Thyroid gland (tissue), 4 donors: ENCODE measurements around the gene RAP2C. TPM values are rescaled to one million over a fixed set of nuclear protein-coding genes. Genes with fewer than 3 reads are reported as not detected.
"Not testable (repeated sequence)": the region's sequence is repeated elsewhere in the genome, so short reads cannot be mapped to it uniquely, and the experiment has no call there.

Experiments
- DNase-seq, 2 donors: peaks; one replicate each; pipeline ENCODE4 v3.0.0-alpha.2; 2019
- H3K27ac ChIP-seq, 3 donors: fragments of 200-600 bp; sonication (generic); 1 replicate in 2 of 3; 2 replicates in 1 of 3; pipeline ENCODE4 v1.5.1; 2016 to 2019; ENCODE audit warnings: mild to moderate bottlenecking in 1 of 3, moderate library complexity in 1 of 3
- H3K27me3 ChIP-seq: fragments of 200-600 bp; sonication (generic); one replicate; pipeline ENCODE4 v1.5.1; 2019
- H3K36me3 ChIP-seq, 2 donors: fragments of 200-600 bp; sonication (generic); one replicate each; pipeline ENCODE4 v1.5.1; 2016 to 2019
- H3K4me1 ChIP-seq, 2 donors: fragments of 200-600 bp; sonication (generic); one replicate each; pipeline ENCODE4 v1.5.1; 2017 to 2019
- H3K4me3 ChIP-seq, 3 donors: fragments of 200-600 bp; sonication (generic); replicated peaks in 1 of 3; 1 replicate in 2 of 3; 2 replicates in 1 of 3; pipeline ENCODE4 v1.5.1; 2016; ENCODE audit warnings: mild to moderate bottlenecking in 1 of 3
- H3K9me3 ChIP-seq: fragments of 200-600 bp; sonication (generic); one replicate; pipeline ENCODE4 v1.5.1; 2017
- CTCF ChIP-seq, 6 experiments: fragments of 200-600 bp in 3 of 6; fragments of 450-650 bp in 3 of 6; sonication (generic) in 3 of 6; IDR thresholded peaks; one replicate each; pipeline ENCODE4 v1.5.1; 2016 to 2019; ENCODE audit warnings: antibody characterized with exemption in 6 of 6, mild to moderate bottlenecking in 2 of 6, inconsistent platforms in 1 of 6, moderate library complexity in 1 of 6
- POLR2A ChIP-seq, 2 donors: fragments of 450-650 bp; IDR thresholded peaks; one replicate each; pipeline ENCODE4 v1.6.1; 2017; ENCODE audit warnings: antibody characterized with exemption in 2 of 2, mild to moderate bottlenecking in 2 of 2, moderate library complexity in 1 of 2
- WGBS, 2 donors: methylation state at CpG; one replicate each; pipeline ENCODE4 v1.1.5; 2017; 5-methylcytosine and 5-hydroxymethylcytosine counted together
- intact Hi-C: fragments of 100-400 bp; cut with DNase I; formaldehyde crosslinking; loops from one replicate; pipeline ENCODE4 v1.15.1; 2023
- total RNA-seq, 4 donors: library from RNA; depleted of rRNA; stranded (reverse); fragments of >200 nt; gene quantifications; one replicate each; pipeline ENCODE4 v1.2.3, GENCODE V29; 2016

Gene RAP2C
- total RNA-seq, 4 donors from 2014 or later: 13.3 to 16.7 (median 14.6) TPM

GRCh38 chrX:132165651-132166050 is 53.6 kb downstream of the RAP2C start:
- no peaks in the 10 kb centered on the region for H3K4me1 ChIP-seq
- intact Hi-C loops: no loop called here
- H3K4me3 ChIP-seq: no peak overlapping the region
- H3K27me3 ChIP-seq: no peaks in the 10 kb centered on the region
- no peak for DNase-seq
- no peaks in the 10 kb centered on the region for H3K36me3 ChIP-seq
- H3K27ac ChIP-seq: no peak overlapping the region
- no peak for TF ChIP-seq CTCF (IDR thresholded peaks at IDR 0.05)
- TF ChIP-seq POLR2A (IDR thresholded peaks at IDR 0.05): no peak
- H3K9me3 ChIP-seq: no peaks in the 10 kb centered on the region

- TF ChIP-seq CTCF (IDR thresholded peaks at IDR 0.05) (no peak), POLR2A (IDR thresholded peaks at IDR 0.05) (no peak)
- no peak for DNase-seq
- Histone ChIP-seq H3K4me3 (no peak overlapping the region), H3K4me1 (no peaks in the 10 kb centered on the region), H3K9me3 (no peaks in the 10 kb centered on the region), H3K27me3 (no peaks in the 10 kb centered on the region), H3K36me3 (no peaks in the 10 kb centered on the region), H3K27ac (no peak overlapping the region)
- intact Hi-C loops: no loop called here
These were observed 54.2 kb downstream of the RAP2C start for GRCh38 chrX:132165005-132165404.

- WGBS, 2 donors: 86 to 93% methylated on average over 1 to 2 of the region's 3 CpGs
- H3K9me3 ChIP-seq, H3K4me1 ChIP-seq, H3K27ac ChIP-seq, H3K36me3 ChIP-seq, DNase-seq, intact Hi-C loops, H3K4me3 ChIP-seq, H3K27me3 ChIP-seq: not testable (repeated sequence)
These were observed 56.2 kb downstream of the RAP2C start for GRCh38 chrX:132163094-132163493.

- Histone ChIP-seq H3K4me1 (no peaks in the 10 kb centered on the region), H3K4me3 (no peak overlapping the region), H3K27me3 (no peaks in the 10 kb centered on the region), H3K9me3 (no peaks in the 10 kb centered on the region), H3K27ac (no peak overlapping the region), H3K36me3 (no peaks in the 10 kb centered on the region)
- intact Hi-C loops: no loop called here
- no peak for TF ChIP-seq CTCF (IDR thresholded peaks at IDR 0.05)
- no peak for TF ChIP-seq POLR2A (IDR thresholded peaks at IDR 0.05)
- 84 to 88% methylated on average over 4 of the region's 4 CpGs for WGBS, 2 donors
- no peak for DNase-seq
These were observed 66.1 kb downstream of the RAP2C start for GRCh38 chrX:132153166-132153565.

Other genes with a start within 250 kb of the RAP2C start
- gene STK26, start 196.1 kb downstream of the RAP2C start, total RNA-seq: 1 to 10 TPM; 4.9 to 7.5 (median 5.6) TPM
- gene FRMD7, start 91.4 kb downstream of the RAP2C start, total RNA-seq: not detected